Nucleus accumbens (tissue), 56 donors: ENCODE results near the gene SAMD4A.
A peak's percentile ranks its signal among the peaks of the same experiment; 100 is the strongest.
"Not testable (repeated sequence)": the region's sequence is repeated elsewhere in the genome, so short reads cannot be mapped to it uniquely, and the experiment has no call there.

Experiments
- DNase-seq, 56 donors: peaks; one replicate each; lab custom pipeline; 2025; lab: John Stamatoyannopoulos, UW

Gene SAMD4A

GRCh38 chr14:54787261-54787660 lies 220.3 kb downstream of the SAMD4A start:
- DNase-seq = peak in 1 of 56 donors; percentile 5

- no peak for DNase-seq
These were observed 221.8 kb downstream of the SAMD4A start for GRCh38 chr14:54788701-54789100.

- no peak for DNase-seq
These were observed 222.2 kb downstream of the SAMD4A start for GRCh38 chr14:54789166-54789565.

- DNase-seq = no peak
These were observed 223.0 kb downstream of the SAMD4A start for GRCh38 chr14:54789781-54790480.

- DNase-seq = no peak
These were observed 224.1 kb downstream of the SAMD4A start for GRCh38 chr14:54791001-54791400.

- DNase-seq = no peak
These were observed 225.4 kb downstream of the SAMD4A start for GRCh38 chr14:54792288-54792687.

GRCh38 chr14:54794159-54794558 lies 227.2 kb downstream of the SAMD4A start:
- DNase-seq = no peak

- no peak for DNase-seq
These were observed 227.9 kb downstream of the SAMD4A start for GRCh38 chr14:54794796-54795195.

- no peak for DNase-seq
These were observed 230.0 kb downstream of the SAMD4A start for GRCh38 chr14:54796961-54797360.

- no peak for DNase-seq
These were observed 230.6 kb downstream of the SAMD4A start for GRCh38 chr14:54797556-54797955.

GRCh38 chr14:54797986-54798385 lies 231.1 kb downstream of the SAMD4A start:
- DNase-seq = no peak

- no peak for DNase-seq
These were observed 231.7 kb downstream of the SAMD4A start for GRCh38 chr14:54798465-54799124.

GRCh38 chr14:54801482-54801881 lies 234.6 kb downstream of the SAMD4A start:
- DNase-seq = not testable (repeated sequence)

- DNase-seq = no peak
These were observed 236.5 kb downstream of the SAMD4A start for GRCh38 chr14:54803396-54803795.

- no peak for DNase-seq
These were observed 237.1 kb downstream of the SAMD4A start for GRCh38 chr14:54803926-54804537.

- no peak for DNase-seq
These were observed 237.7 kb downstream of the SAMD4A start for GRCh38 chr14:54804538-54805041.

GRCh38 chr14:54805070-54805444 lies 238.1 kb downstream of the SAMD4A start:
- DNase-seq = no peak

GRCh38 chr14:54805445-54806322 lies 238.8 kb downstream of the SAMD4A start:
- DNase-seq = peak in 51 of 56 donors; percentile 16 to 85 (median 53)

- DNase-seq = no peak
These were observed 239.7 kb downstream of the SAMD4A start for GRCh38 chr14:54806616-54807015.

- no peak for DNase-seq
These were observed 240.5 kb downstream of the SAMD4A start for GRCh38 chr14:54807428-54807827.

GRCh38 chr14:54807881-54808280 lies 241.0 kb downstream of the SAMD4A start:
- DNase-seq = no peak
